ENCODE results near the gene TAC3.
"Not testable (repeated sequence)": the region's sequence is repeated elsewhere in the genome, so short reads cannot be mapped to it uniquely, and the experiment has no call there.

The TAC3 gene

GRCh38 chr12:56980941-56981530 lies 35.3 kb downstream of the TAC3 start:
- no peak for DNase-seq

GRCh38 chr12:56980268-56980667 lies 36.1 kb downstream of the TAC3 start:
- no peak for DNase-seq

GRCh38 chr12:56979628-56980027 lies 36.7 kb downstream of the TAC3 start:
- no peak for DNase-seq

GRCh38 chr12:56978397-56979138 lies 37.8 kb downstream of the TAC3 start:
- no peak for DNase-seq

- not testable (repeated sequence) for DNase-seq
Observed at GRCh38 chr12:56977361-56977760, 39.0 kb downstream of the TAC3 start.

GRCh38 chr12:56974224-56974623 lies 42.1 kb downstream of the TAC3 start:
- DNase-seq, result not testable (repeated sequence)

GRCh38 chr12:56968910-56969309 lies 47.4 kb downstream of the TAC3 start:
- DNase-seq, result not testable (repeated sequence)

- DNase-seq, result not testable (repeated sequence)
Observed at GRCh38 chr12:56965997-56966642, 50.2 kb downstream of the TAC3 start.

GRCh38 chr12:56965124-56965523 lies 51.2 kb downstream of the TAC3 start:
- not testable (repeated sequence) for DNase-seq

GRCh38 chr12:56963557-56963956 lies 52.8 kb downstream of the TAC3 start:
- DNase-seq, result not testable (repeated sequence)

- DNase-seq, result not testable (repeated sequence)
Observed at GRCh38 chr12:56962247-56962646, 54.1 kb downstream of the TAC3 start.

Measured in fibroblast of skin of right biceps (primary cell).